Measurements from ENCODE around the gene ZNF223.

- no peak for TF ChIP-seq EZH2 (IDR thresholded peaks at IDR 0.05)
- TF ChIP-seq POLR2AphosphoS5 (IDR thresholded peaks at IDR 0.05; ENCODE audit: borderline replicate concordance, low read depth, low read length) = no peak
Measured at GRCh38 chr19:44005973-44006372, 45.9 kb upstream of the ZNF223 start.

Measured in SK-N-MC (cell line).